NCI-H146 treated with DMSO at 0.1 percent for 48 hours (cell line): Measurements from ENCODE around the gene NAA16.
"Not testable (repeated sequence)": the region's sequence is repeated elsewhere in the genome, so short reads cannot be mapped to it uniquely, and the experiment has no call there.

ENCODE experiments used
- DNase-seq: peaks from one replicate; lab custom pipeline; 2025; ENCODE audit not compliant: unreplicated experiment; lab: John Stamatoyannopoulos, UW

The NAA16 gene

GRCh38 chr13:41352935-41353840, 42.1 kb downstream of the NAA16 start:
- DNase-seq: no peak

GRCh38 chr13:41354416-41354815, 43.3 kb downstream of the NAA16 start:
- DNase-seq: no peak

- not testable (repeated sequence) for DNase-seq
These were observed 45.2 kb downstream of the NAA16 start for GRCh38 chr13:41356385-41356648.

- DNase-seq: no peak
These were observed 45.7 kb downstream of the NAA16 start for GRCh38 chr13:41356786-41357185.

GRCh38 chr13:41361491-41361890, 50.4 kb downstream of the NAA16 start:
- DNase-seq: no peak

GRCh38 chr13:41364043-41364442, 53.0 kb downstream of the NAA16 start:
- DNase-seq: no peak

GRCh38 chr13:41365631-41366030, 54.6 kb downstream of the NAA16 start:
- DNase-seq: no peak

- DNase-seq: no peak
These were observed 59.7 kb downstream of the NAA16 start for GRCh38 chr13:41370736-41371135.

- no peak for DNase-seq
These were observed 66.4 kb downstream of the NAA16 start for GRCh38 chr13:41377446-41377845.

GRCh38 chr13:41382431-41382830, 71.4 kb downstream of the NAA16 start:
- no peak for DNase-seq

GRCh38 chr13:41383386-41383785, 72.3 kb downstream of the NAA16 start:
- DNase-seq: no peak

GRCh38 chr13:41384749-41385503, 73.9 kb downstream of the NAA16 start:
- no peak for DNase-seq

GRCh38 chr13:41386211-41386610, 75.1 kb downstream of the NAA16 start:
- DNase-seq: no peak

- DNase-seq: no peak
These were observed 76.5 kb downstream of the NAA16 start for GRCh38 chr13:41387576-41387975.

GRCh38 chr13:41388143-41388881, 77.2 kb downstream of the NAA16 start:
- no peak for DNase-seq

- DNase-seq: no peak
These were observed 78.5 kb downstream of the NAA16 start for GRCh38 chr13:41389580-41389979.

GRCh38 chr13:41394166-41394565, 83.1 kb downstream of the NAA16 start:
- DNase-seq: no peak

- no peak for DNase-seq
These were observed 87.6 kb downstream of the NAA16 start for GRCh38 chr13:41398494-41399170.

GRCh38 chr13:41401366-41401765, 90.3 kb downstream of the NAA16 start:
- no peak for DNase-seq

- DNase-seq: no peak
These were observed 91.8 kb downstream of the NAA16 start for GRCh38 chr13:41402691-41403511.
